GM21367 (cell line): ENCODE results near the gene PTPRN2.

Experiments used
- ATAC-seq: cut with Tn5 transposase; IDR thresholded peaks from one replicate; pipeline ENCODE4 v1.9.1; 2021; ENCODE audit not compliant: unreplicated experiment

Gene PTPRN2

DNA sequence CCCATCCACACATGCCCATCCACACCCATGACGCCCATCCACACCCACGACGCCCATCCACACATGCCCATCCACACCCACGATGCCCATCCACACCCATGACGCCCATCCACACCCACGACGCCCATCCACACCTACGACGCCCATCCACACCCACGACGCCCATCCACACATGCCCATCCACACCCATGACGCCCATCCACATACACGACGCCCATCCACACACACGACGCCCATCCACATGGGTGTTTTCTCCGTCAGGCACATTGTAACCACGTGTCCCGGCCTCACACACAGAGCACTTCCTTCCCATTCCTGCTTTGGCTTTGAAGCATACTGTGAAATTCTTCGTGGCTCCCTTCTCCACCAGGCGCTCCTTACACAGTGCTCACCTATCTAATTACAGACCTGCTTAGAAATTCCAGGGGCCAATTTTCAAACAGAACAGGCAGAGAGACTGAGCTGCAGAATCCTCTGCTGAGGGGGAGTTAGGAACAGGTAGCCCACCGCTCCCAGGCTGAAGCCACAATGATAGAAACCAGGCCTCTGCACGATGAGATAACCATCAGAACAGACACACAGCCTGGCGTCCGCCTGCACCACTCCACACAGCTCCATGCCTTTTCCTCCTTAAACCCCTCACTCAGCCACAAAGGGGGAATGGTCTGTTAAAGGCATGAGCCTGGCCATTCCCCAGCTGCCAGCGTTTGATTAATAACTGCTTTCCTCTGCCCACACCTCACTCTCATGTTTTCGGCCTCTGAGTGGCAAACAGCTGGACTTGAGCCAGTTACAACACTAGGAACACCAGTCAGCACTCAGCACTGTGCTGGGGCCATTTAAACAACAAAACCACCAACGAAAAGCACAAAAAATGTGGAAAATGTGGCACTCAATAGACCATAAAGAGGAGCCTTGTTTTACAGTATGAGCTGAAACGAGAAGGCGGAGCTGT is 501.6 kb downstream of the PTPRN2 start:
- no peak for ATAC-seq

DNA sequence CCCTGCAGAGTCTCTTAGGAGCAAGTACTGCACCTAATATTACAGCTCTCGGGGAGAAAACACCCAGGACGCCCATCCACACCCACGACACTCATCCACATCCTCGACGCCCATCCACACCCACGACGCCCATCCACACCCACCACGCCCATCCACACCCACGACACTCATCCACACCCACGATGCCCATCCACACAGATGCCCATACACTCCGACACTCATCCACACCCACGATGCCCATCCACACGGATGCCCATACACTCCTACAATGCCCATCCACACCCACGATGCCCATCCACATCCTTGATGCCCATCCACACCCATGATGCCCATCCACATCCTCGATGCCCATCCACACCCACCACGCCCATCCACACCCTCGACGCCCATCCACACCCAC is 503.1 kb downstream of the PTPRN2 start:
- ATAC-seq = no peak

DNA sequence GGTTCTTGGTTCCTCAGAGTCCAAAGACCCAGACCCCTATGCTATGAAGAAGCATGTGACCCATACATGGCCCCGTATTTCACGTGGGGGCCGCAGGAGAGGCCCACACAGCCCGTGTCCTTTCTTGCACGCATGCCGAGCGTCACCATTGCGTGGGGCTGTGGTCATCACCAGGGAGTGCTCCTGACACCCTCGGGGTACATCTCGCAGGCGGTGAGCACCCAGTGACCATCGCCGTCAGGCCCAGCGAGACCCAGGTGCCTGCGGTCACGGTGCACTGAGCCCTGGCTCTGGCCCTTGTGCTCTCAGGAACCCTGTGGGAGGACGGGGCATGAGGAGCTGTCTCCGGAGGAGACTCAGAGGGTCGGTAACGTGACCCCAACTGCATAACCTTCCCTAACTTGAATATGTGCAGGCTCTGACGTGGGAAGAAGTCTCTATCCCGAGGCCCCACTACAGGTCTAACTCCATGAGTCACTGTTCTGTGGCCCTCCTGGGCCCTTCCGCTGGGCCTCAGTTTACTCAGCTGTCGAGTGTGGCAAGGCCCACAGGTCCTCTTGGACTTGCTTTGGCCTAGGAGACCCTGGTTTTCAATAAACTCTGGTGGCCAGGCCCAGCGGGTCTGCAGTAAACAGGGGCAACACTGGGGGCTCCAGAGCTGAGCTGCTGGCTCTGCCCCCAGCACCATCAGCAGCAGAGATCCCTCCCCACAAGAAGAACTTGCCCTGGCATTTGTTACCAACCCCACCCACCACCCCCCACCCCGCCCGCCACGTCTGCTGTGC is 503.9 kb downstream of the PTPRN2 start:
- no peak for ATAC-seq

DNA sequence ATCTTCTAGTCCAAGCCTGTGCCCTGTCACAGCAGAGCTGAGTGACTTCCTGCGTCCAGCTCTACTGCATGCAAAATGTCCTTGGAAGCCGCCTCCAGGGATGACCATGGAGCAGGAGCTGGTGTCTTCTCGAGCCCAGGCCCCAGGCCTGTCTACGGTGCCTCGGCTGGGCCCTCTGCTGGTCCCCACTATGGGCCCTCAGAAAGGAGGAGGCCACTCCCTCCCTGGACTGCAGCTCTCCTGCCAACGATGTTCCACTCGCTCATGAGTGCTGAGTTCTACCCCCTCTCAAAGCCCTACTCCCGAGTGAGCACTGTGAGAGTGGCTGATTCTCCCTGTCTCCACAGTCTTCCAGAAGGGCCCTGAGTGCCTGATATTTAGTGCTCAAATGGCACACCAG is 504.9 kb downstream of the PTPRN2 start:
- no peak for ATAC-seq

DNA sequence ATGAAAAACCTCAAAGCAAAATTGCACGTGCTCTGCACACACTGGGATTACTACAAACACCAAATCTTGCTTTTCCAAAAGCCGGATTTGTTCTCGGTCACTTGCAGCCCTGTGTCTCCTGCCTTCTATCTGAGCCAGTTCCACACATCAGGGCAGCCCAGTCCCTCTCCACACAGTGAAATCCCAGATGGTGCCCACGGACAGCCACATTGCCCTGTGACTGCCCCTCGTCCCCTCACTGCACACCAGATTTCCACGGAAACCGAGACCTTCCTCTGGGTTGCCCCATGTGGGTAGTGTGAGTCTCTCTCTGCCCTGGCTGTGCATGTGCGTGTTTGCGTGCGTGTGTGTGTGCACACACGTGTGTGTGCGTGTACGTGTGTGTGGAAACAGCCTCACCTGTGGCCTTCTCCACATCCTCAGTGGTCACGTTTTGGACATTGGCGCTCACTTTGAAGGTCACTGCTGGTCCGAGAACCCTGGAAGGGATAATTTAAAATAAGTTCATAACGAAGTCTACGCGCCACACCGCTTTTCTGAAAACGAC is 506.7 kb downstream of the PTPRN2 start:
- ATAC-seq = no peak

DNA sequence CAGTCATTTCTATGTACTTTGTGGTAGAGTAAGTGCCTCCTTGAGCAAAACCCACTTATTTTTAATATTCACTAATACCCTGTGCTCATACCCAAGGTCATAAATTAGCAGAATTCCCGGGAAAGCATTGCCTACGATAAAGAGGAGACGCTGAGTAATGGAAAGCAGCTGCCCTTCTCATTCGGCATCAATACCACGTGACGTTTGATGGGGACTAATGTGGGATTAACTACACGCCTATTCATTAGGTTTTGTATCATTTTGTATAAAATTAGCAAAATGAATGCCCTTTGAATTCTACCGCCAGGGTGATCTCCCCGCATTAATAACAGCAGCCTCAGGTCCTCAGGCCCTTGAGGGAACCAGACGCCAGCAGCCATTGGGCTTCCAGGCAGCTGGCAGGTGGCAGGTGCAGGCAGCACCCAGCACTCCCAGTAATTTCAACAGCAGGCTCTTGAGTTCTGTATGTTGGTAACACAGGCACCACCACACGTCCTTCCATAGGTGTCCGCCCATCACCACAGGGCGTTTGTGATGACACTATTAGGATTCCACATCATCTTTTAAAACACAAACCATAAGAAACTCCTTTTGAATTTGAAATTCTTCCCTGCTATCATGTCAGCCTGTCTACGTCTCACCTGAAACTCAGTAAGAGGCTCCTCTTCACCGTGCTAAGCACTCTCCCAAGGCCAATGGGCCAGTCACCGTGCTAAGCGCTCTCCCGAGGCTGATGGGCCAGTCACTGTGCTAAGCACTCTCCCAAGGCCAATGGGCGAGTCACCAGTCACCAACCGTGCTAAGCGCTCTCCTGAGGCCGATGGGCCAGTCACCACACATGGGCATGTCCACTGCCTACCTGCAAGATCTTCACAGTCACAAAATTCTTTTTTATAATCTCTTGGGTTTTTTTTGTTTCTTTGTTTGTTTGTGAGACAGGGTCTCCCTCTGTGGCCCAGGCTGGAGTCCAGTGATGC is 509.4 kb downstream of the PTPRN2 start:
- ATAC-seq = no peak

DNA sequence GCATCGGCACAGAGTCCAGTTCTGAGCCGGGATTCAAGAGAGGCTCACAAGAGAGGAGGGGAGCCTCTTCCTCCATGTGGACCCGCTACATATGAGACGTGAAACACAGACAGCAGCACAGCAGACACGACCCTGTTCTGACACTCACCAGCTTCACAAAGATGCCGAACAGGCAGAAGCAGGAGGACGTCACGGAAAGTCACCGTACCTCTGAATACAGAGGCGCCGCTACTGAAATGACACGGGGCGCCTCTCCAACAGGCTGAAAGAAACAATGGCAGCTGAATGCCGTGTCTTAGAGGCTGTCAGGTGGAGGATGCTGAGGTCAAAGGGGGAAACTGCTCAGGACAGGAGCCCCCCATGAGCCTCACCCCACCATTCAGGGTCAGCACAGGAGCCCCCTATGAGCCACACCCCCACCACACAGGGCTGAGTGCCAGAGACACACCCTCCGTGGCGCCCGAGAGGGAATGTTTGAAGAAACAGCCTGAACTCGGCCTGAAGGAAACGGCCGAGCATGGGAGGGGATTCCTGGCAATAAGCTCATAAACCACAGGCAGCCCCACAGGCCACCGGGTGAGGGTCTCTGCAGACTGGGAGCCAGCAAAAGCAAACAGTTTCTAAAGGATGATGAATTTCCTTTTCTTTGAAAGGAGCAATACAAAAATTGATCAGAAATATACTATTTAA is 510.3 kb downstream of the PTPRN2 start:
- no peak for ATAC-seq

DNA sequence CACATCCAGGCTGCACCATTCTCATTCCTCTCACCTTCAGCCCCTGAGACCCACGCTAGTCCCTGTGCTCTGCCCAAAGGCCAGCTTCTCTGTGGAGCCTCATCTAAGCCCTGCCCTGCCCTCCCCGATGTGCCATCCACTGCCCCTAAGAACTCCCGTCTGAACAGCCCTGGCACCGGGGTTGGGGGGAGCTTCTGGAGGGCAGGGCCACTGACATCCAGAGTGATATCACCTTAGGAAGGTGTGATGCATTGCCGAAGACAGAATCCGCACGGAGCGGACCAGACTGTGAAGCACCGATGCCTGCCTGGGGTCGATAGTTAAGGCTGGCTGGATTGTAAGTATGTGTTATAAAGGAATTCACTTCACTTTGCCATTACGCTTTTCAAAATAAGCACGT is 511.0 kb downstream of the PTPRN2 start:
- ATAC-seq = no peak

DNA sequence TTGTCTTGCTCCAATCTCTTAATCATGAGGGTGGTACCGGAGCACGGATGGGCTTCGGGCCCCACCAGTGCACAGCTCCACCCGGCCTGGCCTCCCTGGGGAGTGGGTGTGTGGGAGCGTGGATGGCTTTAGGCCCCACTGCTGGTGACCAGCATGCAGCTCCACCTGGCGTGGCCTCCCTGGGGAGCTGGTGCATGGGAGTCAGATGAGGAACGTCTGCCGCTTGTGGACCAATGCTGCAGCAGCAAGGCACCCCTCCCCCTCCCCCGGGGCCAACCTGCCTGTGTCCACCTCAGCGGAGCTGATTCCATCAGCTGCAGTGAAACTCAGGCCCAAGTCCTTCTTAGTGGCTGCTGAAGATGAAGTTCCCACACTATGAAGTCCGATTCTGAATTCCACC is 511.4 kb downstream of the PTPRN2 start:
- no peak for ATAC-seq

DNA sequence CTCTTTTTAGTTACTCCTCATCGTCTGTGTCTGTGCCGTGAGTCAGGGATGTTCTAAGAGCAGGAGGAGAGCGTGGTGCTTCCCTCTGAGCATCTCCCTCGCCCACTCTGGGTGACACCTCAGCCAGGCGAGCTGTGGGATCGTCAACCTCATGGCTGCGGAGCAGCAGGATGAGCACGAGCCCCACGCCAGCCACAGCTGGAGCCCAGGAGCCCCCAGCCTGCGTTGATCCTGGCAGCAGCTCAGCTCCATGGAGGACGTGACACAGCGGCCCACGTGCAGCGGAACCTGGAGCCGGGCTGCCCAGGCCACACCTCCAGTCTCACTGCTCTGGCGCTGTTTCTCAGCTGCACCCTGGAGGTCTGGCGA is 512.0 kb downstream of the PTPRN2 start:
- no peak for ATAC-seq

DNA sequence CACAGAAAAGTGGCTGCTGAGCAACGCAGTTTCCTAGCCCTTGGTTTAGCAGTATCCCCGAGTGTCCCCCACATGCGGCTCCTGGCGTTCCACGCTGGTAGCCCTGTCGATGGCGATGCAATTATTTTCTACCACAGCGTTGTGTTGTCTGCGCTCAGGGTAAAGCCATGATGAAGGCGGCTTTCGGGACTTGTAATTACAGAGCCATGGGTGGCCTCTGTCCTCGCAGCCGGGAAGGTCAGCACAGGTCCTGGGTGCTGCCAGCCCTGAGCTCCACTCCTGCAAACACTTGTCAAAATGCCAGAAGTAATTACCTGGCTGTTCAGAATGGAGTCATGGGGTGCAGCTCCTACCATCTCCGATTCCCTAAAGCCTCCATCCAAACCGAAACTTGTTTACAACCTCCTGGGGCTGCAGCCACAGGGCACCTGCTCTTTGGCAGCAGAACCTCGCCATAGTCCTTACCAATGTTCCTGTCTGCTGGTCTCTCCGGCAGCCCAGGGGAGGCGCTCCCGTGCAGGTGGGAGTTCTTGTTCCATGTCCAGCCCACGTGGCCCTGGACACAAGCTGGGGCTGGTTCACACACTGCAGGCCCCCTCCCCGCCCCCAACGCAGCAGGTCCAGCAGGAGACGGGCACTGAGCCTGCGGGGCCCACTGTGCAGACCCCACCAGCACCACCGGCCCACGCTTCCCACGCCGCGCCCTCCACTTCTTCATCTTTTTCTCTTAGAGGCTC is 512.6 kb downstream of the PTPRN2 start:
- ATAC-seq = no peak

DNA sequence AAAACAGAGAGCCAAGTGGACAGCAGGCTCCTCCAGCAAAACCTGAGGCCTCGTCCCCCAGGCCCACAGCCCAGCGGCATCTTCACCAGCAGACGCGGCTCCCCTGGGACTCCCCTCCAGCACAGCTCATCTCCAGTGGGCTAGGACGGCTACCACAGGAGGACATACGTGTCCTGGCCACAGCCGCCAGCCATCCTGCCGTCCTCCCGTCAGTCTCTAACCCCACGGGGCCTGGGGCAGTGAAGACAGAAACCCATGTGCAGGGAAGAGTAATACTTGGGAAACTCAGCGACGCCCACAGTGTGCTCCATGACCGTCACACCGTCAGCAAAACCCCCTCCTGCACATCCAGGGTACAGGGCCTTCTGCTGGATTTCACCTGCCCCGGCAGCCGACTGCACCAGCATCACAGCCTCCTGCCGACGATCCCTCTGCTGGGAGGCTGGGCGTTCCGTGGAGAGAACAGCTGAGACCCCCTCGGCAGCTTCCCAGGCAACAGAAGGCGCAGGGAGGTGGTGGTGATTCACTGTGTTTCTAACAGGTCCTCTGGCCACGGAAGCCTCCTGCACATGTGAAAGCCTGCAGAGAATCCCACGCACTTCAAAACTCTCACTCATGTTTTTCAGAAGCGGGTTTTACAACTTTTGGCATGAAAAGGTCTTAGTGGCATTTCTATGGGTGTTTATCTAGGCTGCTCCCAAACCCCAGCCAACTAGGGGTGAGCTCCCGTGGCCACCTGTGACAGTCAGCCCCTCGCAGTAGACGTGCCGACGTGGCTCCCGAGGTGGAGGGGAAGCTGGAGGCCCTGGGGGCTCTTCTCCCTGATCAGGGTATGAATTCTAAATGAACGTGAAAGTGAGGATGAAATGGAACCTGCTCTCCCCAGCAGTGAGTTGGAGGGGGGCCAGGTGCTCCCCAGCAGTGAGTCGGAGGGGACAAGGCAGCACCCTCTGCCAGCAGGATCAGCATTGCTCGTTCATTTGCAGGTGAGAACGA is 513.5 kb downstream of the PTPRN2 start:
- no peak for ATAC-seq

DNA sequence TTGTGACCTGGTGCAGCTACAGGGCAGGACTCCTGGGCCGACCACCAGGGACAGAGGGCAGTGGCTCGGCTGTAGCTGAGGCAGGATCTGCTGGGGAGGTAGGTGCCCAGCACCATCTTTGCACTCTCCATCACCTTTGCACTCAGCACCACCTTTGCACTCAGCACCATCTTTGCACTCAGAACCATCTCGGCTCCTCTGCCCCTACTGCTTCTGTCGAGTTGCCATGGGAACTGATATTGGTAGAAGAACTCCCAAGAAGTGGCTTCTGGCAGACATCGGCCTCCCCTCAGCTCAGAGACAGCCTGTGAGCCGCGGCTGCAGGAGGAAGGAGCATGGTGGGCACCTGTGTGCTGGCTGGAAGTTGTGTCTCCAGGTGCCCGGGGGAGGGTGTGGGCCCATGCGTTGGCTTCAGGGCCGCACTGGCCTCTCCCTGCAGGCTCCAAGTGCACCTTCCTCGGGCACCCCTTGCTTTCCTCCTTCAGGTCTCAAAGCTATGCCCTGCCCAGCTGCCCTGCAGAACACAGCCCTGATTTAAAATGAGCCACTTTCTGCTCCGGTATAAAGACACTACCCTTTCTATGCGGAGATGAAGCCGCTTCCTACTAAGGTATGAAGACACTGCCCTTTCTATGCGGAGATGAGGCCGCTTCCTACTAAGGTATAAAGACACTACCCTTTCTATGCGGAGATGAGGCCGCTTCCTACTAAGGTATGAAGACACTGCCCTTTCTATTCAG is 514.5 kb downstream of the PTPRN2 start:
- no peak for ATAC-seq

DNA sequence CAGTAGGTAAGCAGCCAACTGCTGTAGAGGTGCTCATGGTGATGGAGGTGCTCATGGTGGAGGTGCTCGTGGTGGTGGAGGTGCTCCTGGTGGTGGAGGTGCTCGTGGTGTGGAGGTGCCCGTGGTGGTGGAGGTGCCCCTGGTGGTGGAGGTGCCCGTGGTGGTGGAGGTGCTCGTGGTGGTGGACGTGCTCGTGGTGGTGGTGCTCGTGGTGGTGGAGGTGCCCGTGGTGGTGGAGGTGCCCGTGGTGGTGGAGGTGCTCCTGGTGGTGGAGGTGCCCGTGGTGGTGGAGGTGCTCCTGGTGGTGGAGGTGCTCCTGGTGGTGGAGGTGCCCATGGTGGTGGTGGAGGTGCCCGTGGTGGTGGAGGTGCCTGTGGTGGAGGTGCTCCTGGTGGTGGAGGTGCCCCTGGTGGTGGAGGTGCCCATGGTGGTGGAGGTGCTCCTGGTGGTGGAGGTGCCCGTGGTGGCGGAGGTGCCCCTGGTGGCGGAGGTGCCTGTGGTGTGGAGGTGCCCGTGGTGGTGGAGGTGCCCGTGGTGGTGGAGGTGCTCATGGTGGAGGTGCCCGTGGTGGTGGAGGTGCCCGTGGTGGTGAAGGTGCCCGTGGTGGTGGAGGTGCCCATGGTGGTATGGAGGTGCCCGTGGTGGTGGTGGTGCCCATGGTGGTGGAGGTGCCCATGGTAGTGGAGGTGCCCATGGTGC is 517.3 kb downstream of the PTPRN2 start:
- no peak for ATAC-seq

DNA sequence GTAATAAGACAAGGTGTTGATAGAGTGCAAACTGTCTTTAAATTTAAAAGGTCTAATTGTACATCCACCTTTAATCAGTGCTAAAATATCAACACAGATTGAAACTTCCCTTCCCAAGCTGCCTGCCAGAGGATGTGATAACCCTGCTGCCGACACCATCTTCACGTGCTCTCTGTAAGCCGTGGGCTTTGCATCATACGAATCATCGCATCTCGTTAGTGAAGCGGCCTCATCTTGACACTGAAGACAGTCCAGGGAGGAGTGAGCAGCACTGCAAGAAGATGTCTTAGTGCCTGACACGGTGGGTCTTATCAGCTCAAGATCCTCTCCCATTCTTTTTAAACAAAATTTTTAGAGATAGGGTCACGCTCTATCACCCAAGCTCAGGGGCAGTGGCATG is 518.8 kb downstream of the PTPRN2 start:
- ATAC-seq = no peak

DNA sequence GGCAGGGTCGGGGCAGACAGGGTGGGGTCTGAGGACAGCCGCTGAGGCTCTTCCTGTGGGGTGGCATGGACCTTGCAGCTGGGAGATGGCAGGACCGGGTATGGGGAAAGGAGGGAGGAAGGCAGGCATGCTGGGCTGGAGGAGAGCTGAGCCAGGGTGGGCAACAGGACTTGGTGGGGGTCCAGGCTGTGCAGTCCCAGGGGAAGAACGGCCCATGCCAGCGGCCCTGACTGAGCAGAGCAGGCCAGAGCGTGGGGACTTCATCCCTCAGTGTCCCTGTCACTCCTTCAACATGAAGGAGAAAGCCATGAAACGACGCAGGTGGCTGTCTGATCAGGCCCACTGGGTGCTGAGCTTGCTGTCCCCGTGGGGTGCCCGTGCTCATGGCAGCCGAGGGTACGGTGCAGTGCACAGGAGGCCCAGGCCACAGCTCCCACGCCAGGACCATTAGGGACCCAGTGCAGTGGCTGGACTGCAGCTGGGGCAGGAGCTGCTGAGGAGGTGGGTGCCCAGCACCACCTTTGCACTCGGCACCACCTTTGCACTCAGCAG is 519.6 kb downstream of the PTPRN2 start:
- ATAC-seq = no peak
